Measurements from ENCODE around the gene C1QTNF6.

The C1QTNF6 gene

DNA sequence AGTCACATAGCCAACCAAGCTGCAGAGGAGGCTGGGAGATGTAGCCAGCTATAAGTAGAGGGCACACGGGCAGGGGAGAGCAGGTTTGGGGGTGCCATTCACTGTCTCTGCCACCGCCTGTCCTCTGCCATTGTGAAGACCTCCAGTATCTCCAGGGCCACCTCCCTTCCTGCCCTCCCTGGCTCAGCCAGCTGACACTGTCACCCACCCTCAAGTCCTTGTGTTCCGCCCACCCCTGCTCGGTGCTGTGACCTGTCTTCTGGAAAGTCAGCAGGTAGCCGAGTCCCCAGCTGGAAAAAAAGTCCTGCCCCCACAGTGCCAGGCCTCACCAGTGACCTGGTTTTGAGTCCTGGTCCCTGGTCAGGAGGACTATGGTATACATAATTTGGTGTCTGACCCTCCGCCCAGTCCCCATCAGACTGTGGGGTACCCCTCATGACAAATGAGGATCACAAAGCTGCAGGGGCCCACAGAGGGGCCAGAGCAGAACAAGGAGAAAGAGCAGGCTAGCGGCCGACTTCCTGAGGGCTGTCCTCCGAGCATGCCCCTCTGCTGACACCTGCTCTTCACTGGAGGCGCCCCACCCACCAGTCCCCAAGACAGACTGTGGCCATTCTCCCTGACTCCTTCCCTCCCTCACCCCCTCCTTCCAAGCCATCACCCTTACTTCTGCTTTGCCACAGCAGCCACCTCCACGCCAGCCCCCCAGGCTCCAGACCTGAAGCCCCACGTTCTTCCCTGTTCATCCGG, 31.2 kb downstream of the C1QTNF6 start:
- TF ChIP-seq SUZ12 (IDR thresholded peaks at IDR 0.05; ENCODE audit: extremely low read depth, insufficient read depth, insufficient read length) (no peak), ZNF274 (IDR thresholded peaks at IDR 0.05; ENCODE audit: low read depth, low read length) (no peak), YY1 (IDR thresholded peaks at IDR 0.05; ENCODE audit: insufficient read depth, insufficient read length) (no peak)
- Histone ChIP-seq H3K36me3 (ENCODE audit: insufficient read depth, insufficient read length, low read length) (no peaks in the 10 kb centered on the region), H3K27me3 (ENCODE audit: insufficient read depth, insufficient read length) (no peaks in the 10 kb centered on the region), H3K4me3 (ENCODE audit: insufficient read length, low read depth) (no peak overlapping the region), H3K9me3 (ENCODE audit: insufficient read depth, low read length) (peaks cover 7% of the 10 kb centered on the region; the same call in 1 of the 2 replicates), H3K4me1 (ENCODE audit: insufficient read depth, insufficient read length) (no peaks in the 10 kb centered on the region), H3K9ac (ENCODE audit: insufficient read length, low read depth) (no peak overlapping the region)
- no peak for DNase-seq (ENCODE audit: low read depth, low spot score)

DNA sequence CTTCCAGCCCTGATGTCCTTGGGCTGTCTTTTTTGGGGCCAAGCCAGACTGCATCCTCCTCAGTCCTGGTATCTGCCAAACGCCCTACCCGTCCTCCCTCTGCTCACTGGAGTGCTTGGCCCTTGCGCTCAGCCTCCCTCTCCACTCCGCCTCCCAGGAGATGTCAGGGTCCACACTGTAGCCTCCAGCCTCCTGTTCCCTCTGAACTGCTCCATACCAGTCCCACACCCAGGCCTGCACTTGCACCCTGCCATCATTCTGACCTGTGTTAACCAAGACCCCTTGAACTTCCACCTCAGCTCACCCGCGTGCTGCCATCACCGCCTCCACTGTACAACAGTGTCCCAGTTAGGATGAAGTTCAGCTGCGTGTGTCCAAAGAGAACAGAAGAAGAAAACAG, 32.1 kb downstream of the C1QTNF6 start:
- Histone ChIP-seq H3K4me1 (ENCODE audit: insufficient read depth, insufficient read length) (no peaks in the 10 kb centered on the region), H3K4me3 (ENCODE audit: insufficient read length, low read depth) (no peak overlapping the region), H3K36me3 (ENCODE audit: insufficient read depth, insufficient read length, low read length) (no peaks in the 10 kb centered on the region), H3K27me3 (ENCODE audit: insufficient read depth, insufficient read length) (no peaks in the 10 kb centered on the region), H3K9ac (ENCODE audit: insufficient read length, low read depth) (no peak overlapping the region), H3K9me3 (ENCODE audit: insufficient read depth, low read length) (no peaks in the 10 kb centered on the region)
- no peak for DNase-seq (ENCODE audit: low read depth, low spot score)
- no peak for TF ChIP-seq SUZ12 (IDR thresholded peaks at IDR 0.05; ENCODE audit: extremely low read depth, insufficient read depth, insufficient read length)
- TF ChIP-seq YY1 (IDR thresholded peaks at IDR 0.05; ENCODE audit: insufficient read depth, insufficient read length): no peak

DNA sequence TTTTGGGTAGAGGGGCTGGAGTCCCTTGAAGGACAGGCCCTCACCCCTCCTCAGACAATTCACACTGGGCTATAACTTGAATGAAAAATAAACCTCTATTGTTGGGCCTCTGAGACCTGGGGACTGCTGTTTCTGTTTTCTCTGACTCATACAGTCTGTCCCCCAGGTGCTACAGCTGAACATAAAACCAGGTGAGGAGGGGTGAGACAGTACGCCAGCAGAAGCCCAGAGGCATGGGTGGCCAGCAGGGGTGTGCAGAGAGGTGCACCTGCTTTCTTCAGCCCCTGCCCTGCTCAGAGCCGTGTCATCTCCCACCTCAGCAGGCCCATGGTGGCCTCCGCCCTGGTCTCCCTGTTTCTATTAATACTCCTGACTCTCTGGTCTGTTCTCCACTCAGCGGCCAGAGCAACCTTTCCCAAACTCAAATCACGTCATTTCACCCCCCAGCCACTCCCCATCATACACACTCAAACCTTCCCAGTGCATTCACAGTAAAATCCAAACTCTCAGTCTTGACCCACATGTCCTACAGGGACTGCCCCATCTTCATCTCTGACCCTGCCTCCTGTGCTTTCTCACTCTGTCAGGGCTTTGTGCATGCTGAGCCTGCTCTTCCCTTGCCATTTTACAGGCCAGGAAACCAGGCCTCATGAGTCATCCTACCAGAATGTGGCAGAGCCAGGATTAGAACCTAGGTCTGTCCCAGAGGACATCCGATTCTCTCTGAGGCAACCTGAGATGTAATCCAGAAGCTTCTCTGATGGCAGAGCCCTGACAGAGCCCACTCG, 32.9 kb downstream of the C1QTNF6 start:
- no peak for DNase-seq (ENCODE audit: low read depth, low spot score)
- Histone ChIP-seq H3K9me3 (ENCODE audit: insufficient read depth, low read length) (no peaks in the 10 kb centered on the region), H3K9ac (ENCODE audit: insufficient read length, low read depth) (no peak overlapping the region), H3K4me3 (ENCODE audit: insufficient read length, low read depth) (no peak overlapping the region), H3K27me3 (ENCODE audit: insufficient read depth, insufficient read length) (no peaks in the 10 kb centered on the region), H3K4me1 (ENCODE audit: insufficient read depth, insufficient read length) (peaks cover 1% of the 10 kb centered on the region), H3K36me3 (ENCODE audit: insufficient read depth, insufficient read length, low read length) (no peaks in the 10 kb centered on the region)
- TF ChIP-seq SUZ12 (IDR thresholded peaks at IDR 0.05; ENCODE audit: extremely low read depth, insufficient read depth, insufficient read length): no peak
- no peak for TF ChIP-seq YY1 (IDR thresholded peaks at IDR 0.05; ENCODE audit: insufficient read depth, insufficient read length)
- TF ChIP-seq ZNF274 (IDR thresholded peaks at IDR 0.05; ENCODE audit: low read depth, low read length): no peak

DNA sequence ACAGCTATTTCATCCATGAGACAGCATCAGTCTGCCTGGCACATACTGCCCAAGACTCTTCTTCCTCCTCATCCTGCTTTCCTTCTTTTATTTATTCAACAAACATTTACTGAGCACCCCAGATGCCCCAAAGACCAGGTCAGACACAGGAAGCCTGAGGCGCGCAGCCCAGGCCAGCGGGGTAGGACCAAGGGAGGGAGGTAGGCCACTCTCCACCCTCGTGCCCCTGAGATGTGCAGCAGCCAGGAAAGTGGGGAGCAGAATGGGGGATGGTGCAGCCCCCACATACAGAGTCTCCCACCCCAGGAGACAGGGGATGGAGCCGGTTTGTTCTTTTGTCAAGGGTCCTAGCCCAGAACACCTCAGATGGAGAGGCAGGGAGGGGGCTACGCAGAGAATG, 34.1 kb downstream of the C1QTNF6 start:
- no peak for TF ChIP-seq YY1 (IDR thresholded peaks at IDR 0.05; ENCODE audit: insufficient read depth, insufficient read length)
- no peak for TF ChIP-seq SUZ12 (IDR thresholded peaks at IDR 0.05; ENCODE audit: extremely low read depth, insufficient read depth, insufficient read length)
- TF ChIP-seq ZNF274 (IDR thresholded peaks at IDR 0.05; ENCODE audit: low read depth, low read length): no peak
- Histone ChIP-seq H3K9me3 (ENCODE audit: insufficient read depth, low read length) (no peaks in the 10 kb centered on the region), H3K4me3 (ENCODE audit: insufficient read length, low read depth) (no peak overlapping the region), H3K9ac (ENCODE audit: insufficient read length, low read depth) (no peak overlapping the region), H3K4me1 (ENCODE audit: insufficient read depth, insufficient read length) (peaks cover 2% of the 10 kb centered on the region), H3K27me3 (ENCODE audit: insufficient read depth, insufficient read length) (no peaks in the 10 kb centered on the region), H3K36me3 (ENCODE audit: insufficient read depth, insufficient read length, low read length) (no peaks in the 10 kb centered on the region)
- DNase-seq (ENCODE audit: low read depth, low spot score): no peak

DNA sequence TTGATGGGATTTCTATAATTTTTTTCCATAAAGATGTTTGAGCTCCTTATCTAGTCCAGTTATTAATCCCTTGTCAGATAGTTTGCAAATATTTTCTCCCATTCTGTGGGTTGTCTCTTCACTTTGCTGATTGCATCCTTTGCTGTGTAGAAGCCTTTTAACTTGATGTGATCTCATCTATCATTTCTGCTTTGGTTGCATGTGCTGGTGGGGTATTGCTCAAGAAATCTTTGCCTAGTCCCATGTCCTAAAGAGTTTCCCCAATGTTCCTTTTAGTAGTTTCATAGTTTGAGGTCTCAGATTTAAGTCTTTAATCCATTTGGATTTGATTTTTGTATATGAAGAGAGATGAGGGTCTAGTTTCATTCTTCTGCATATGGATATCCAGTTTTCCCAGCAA, 36.6 kb downstream of the C1QTNF6 start:
- H3K4me3 ChIP-seq (ENCODE audit: insufficient read length, low read depth): no peak overlapping the region
- no peak overlapping the region for H3K9ac ChIP-seq (ENCODE audit: insufficient read length, low read depth)
- no peak for DNase-seq (ENCODE audit: low read depth, low spot score)
- TF ChIP-seq ZNF274 (IDR thresholded peaks at IDR 0.05; ENCODE audit: low read depth, low read length) (no peak), YY1 (IDR thresholded peaks at IDR 0.05; ENCODE audit: insufficient read depth, insufficient read length) (no peak), SUZ12 (IDR thresholded peaks at IDR 0.05; ENCODE audit: extremely low read depth, insufficient read depth, insufficient read length) (no peak)
- H3K27me3 ChIP-seq (ENCODE audit: insufficient read depth, insufficient read length): no peaks in the 10 kb centered on the region
- H3K36me3 ChIP-seq (ENCODE audit: insufficient read depth, insufficient read length, low read length): no peaks in the 10 kb centered on the region
- H3K9me3 ChIP-seq (ENCODE audit: insufficient read depth, low read length): no peaks in the 10 kb centered on the region
- H3K4me1 ChIP-seq (ENCODE audit: insufficient read depth, insufficient read length): peaks cover 12% of the 10 kb centered on the region

DNA sequence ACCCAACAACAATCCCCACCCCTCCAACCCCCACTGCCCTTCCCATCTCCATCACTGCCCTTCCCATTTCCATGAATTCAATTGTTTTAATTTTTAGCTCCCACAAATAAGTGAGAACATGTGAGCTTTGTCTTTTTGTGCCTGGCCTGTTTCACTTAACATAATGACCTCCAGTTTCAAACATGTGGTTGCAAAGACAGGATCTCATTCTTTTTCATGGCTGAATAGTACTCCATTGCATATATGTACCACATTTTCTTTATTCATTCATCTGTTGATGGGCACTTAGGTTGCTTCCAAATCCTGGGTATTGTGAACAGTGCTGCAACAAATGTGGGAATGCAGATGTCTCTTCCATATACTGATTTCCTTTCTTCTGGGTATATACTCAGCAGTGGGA, 37.3 kb downstream of the C1QTNF6 start:
- H3K9me3 ChIP-seq (ENCODE audit: insufficient read depth, low read length): no peaks in the 10 kb centered on the region
- H3K36me3 ChIP-seq (ENCODE audit: insufficient read depth, insufficient read length, low read length): no peaks in the 10 kb centered on the region
- peaks cover 12% of the 10 kb centered on the region for H3K4me1 ChIP-seq (ENCODE audit: insufficient read depth, insufficient read length)
- H3K9ac ChIP-seq (ENCODE audit: insufficient read length, low read depth): no peak overlapping the region
- no peaks in the 10 kb centered on the region for H3K27me3 ChIP-seq (ENCODE audit: insufficient read depth, insufficient read length)
- no peak for DNase-seq (ENCODE audit: low read depth, low spot score)
- H3K4me3 ChIP-seq (ENCODE audit: insufficient read length, low read depth): no peak overlapping the region
- TF ChIP-seq ZNF274 (IDR thresholded peaks at IDR 0.05; ENCODE audit: low read depth, low read length) (no peak), YY1 (IDR thresholded peaks at IDR 0.05; ENCODE audit: insufficient read depth, insufficient read length) (no peak)
